Lung (tissue), 12 donors: ENCODE data around the gene NHLH1. TPM values are rescaled to one million over a fixed set of nuclear protein-coding genes. Genes with fewer than 3 reads are reported as not detected.

Experiments
- ATAC-seq: fragments of 200-7000 bp; cut with Tn5 transposase; one replicate; pipeline ENCODE4 v1.9.1; 2020; ENCODE audit warnings: moderate number of reproducible peaks; ENCODE audit not compliant: insufficient read depth, low FRiP score
- DNase-seq, 3 donors: peaks; one replicate each; pipeline ENCODE4 v3.0.0-alpha.2; 2013 to 2017
- H3K27ac ChIP-seq, 2 donors: one replicate each; pipeline ENCODE4 v1.5.1; 2013; ENCODE audit warnings: mild to moderate bottlenecking in 2 of 2, moderate library complexity in 2 of 2, control low read depth in 1 of 2, inconsistent platforms in 1 of 2, low read depth in 1 of 2, low read length in 1 of 2
- H3K27me3 ChIP-seq, 3 donors: one replicate each; pipeline ENCODE4 v1.5.1; 2013; ENCODE audit warnings: low read length in 2 of 3; ENCODE audit not compliant: control insufficient read depth in 3 of 3, insufficient read depth in 3 of 3
- H3K36me3 ChIP-seq, 4 donors: one replicate each; pipeline ENCODE4 v1.5.1; 2013; ENCODE audit warnings: low read length in 4 of 4, mild to moderate bottlenecking in 1 of 4, moderate library complexity in 1 of 4; ENCODE audit not compliant: control insufficient read depth in 4 of 4, insufficient read depth in 4 of 4
- H3K4me1 ChIP-seq, 5 donors: one replicate each; pipeline ENCODE4 v1.5.1; 2013; ENCODE audit warnings: low read length in 5 of 5, mild to moderate bottlenecking in 2 of 5, moderate library complexity in 1 of 5; ENCODE audit not compliant: control insufficient read depth in 5 of 5, insufficient read depth in 5 of 5
- H3K4me3 ChIP-seq: one replicate; pipeline ENCODE4 v1.5.1; 2013; ENCODE audit warnings: mild to moderate bottlenecking, control low read depth, moderate library complexity
- H3K9ac ChIP-seq, 2 donors: one replicate each; pipeline ENCODE4 v1.5.1; 2013; ENCODE audit warnings: low read length in 2 of 2, control low read depth in 1 of 2; ENCODE audit not compliant: insufficient read depth in 1 of 2
- H3K9me3 ChIP-seq, 4 donors: one replicate each; pipeline ENCODE4 v1.5.1; 2013; ENCODE audit warnings: low read length in 3 of 4, mild to moderate bottlenecking in 1 of 4, moderate library complexity in 1 of 4; ENCODE audit not compliant: control insufficient read depth in 4 of 4, insufficient read depth in 3 of 4
- CTCF ChIP-seq: IDR thresholded peaks from 2 replicates; pipeline ENCODE4 v1.5.1; 2012; ENCODE audit warnings: mild to moderate bottlenecking; ENCODE audit errors: control extremely low read depth, extremely low read depth
- WGBS, 2 donors: extraction: QIAGEN DNeasy Blood & Tissue Kit; methylation state at CpG; one replicate each; pipeline ENCODE4 v1.1.7; 2013; 5-methylcytosine and 5-hydroxymethylcytosine counted together
- polyA plus RNA-seq, 2 donors: library from polyadenylated mRNA; stranded (reverse); fragments of 200-250 nt; gene quantifications; one replicate each; pipeline ENCODE4 v1.2.1, GENCODE V29; 2013
- total RNA-seq, 2 donors: library from RNA; depleted of rRNA in 1 of 2; stranded (reverse); fragments of >200 nt in 1 of 2; gene quantifications; one replicate each; pipeline ENCODE4 v1.2.1, GENCODE V29; 2014 to 2021
- donor health status: control.
- donor health status: control.
- donor health status: Bipolar disorder and iron deficiency.
- donor health status: healthy.
- donor health status: DM: yes; HTN: yes; CAD: no.

Gene NHLH1
- total and polyA plus RNA-seq, 4 donors, result 0.09 to 0.21 (median 0.15) TPM

GRCh38 chr1:160400223-160400645 lies 33.4 kb downstream of the NHLH1 start, which contains the start of gene VANGL2:
TSS of gene VANGL2 (plus strand) at chr1:160400564. CDS start at chr1:160415838, 15,274 bp downstream.
- 1 to 2% methylated on average over 19 to 31 of the region's 34 CpGs for WGBS, 2 donors
- ATAC-seq, result peak; percentile 84
- TF ChIP-seq CTCF, result no peak
- peak within 1 kb of the TSS in 1 of 2 donors; percentile 40 for H3K27ac ChIP-seq
- no peaks in the 10 kb centered on the region for H3K27me3 ChIP-seq
- peak; percentile 90 to 94 (median 93) for DNase-seq
- peak within 1 kb of the TSS; percentile 51 for H3K4me3 ChIP-seq
- peaks cover 3 to 25% (median 8%) of the 10 kb centered on the region in 5 donors for H3K4me1 ChIP-seq
- H3K9me3 ChIP-seq, result no peaks in the 10 kb centered on the region
- H3K9ac ChIP-seq, result peak within 1 kb of the TSS; percentile 88 to 90
- H3K36me3 ChIP-seq, result no peaks in the 10 kb centered on the region

- peaks cover 3 to 25% (median 8%) of the 10 kb centered on the region in 5 donors for H3K4me1 ChIP-seq
- ATAC-seq (no peak), DNase-seq (peak; percentile 79 to 86 (median 81))
- no peaks in the 10 kb centered on the region for H3K9me3 ChIP-seq
- no peaks in the 10 kb centered on the region for H3K27me3 ChIP-seq
- H3K36me3 ChIP-seq, result no peaks in the 10 kb centered on the region
- TF ChIP-seq CTCF, result no peak
- peak overlapping the region; percentile 77 to 80 for H3K9ac ChIP-seq
- peak overlapping the region in 1 of 2 donors; percentile 40 for H3K27ac ChIP-seq
- WGBS, 2 donors, result 4 to 5% methylated on average over 54 to 55 of the region's 55 CpGs
- H3K4me3 ChIP-seq, result peak overlapping the region; percentile 51
Observed at GRCh38 chr1:160400646-160401486, 34.0 kb downstream of the NHLH1 start.

GRCh38 chr1:160401487-160401805 lies 34.6 kb downstream of the NHLH1 start:
- Histone ChIP-seq H3K4me1 (peaks cover 3 to 25% (median 8%) of the 10 kb centered on the region in 5 donors), H3K27ac (no peak overlapping the region), H3K4me3 (no peak overlapping the region), H3K27me3 (no peaks in the 10 kb centered on the region), H3K9ac (peak overlapping the region; percentile 77 to 80), H3K9me3 (no peaks in the 10 kb centered on the region), H3K36me3 (no peaks in the 10 kb centered on the region)
- TF ChIP-seq CTCF, result no peak
- ATAC-seq, result no peak
- 38 to 59% methylated on average over 7 of the region's 7 CpGs for WGBS, 2 donors
- no peak for DNase-seq
